NOMO-1 treated with dmso at 0.1 percent for 144 hours (cell line): Measurements from ENCODE around the gene TMEM88.

Source experiments
- DNase-seq: peaks from one replicate; lab custom pipeline; 2025; ENCODE audit not compliant: unreplicated experiment; lab: John Stamatoyannopoulos, UW

The TMEM88 gene

DNA sequence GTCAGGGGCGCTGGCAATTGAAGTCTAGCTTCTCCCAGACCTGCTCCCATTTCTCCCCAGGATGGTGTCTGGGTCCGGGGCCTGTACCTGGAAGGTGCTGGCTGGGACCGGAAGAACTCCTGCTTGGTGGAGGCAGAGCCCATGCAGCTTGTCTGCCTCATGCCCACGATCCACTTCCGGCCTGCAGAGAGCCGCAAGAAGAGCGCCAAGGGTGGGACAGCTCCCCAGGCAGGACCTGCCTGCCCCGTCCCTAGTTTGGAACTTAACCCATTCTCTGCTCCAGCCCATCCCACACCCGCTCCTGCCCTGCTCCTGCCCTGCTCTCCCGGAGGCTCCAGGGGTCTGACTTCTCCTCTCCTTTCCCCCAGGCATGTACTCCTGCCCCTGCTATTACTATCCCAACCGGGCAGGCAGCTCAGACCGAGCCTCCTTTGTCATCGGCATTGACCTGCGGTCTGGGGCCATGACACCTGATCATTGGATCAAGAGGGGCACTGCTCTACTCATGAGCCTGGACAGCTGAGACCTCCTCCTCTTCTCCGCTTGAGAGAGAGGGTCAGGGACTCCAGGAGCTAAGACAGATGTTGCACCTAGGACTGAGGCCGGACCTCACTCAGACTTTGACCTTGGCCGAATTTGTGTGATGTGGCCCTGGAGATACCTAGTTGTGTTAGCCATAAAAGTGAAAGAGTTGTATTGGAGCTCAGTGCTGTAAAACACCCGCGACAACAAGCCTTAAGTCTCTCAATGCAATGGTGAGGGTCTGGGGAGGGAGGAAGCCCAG lies 21.7 kb upstream of the TMEM88 start:
- DNase-seq: no peak

DNA sequence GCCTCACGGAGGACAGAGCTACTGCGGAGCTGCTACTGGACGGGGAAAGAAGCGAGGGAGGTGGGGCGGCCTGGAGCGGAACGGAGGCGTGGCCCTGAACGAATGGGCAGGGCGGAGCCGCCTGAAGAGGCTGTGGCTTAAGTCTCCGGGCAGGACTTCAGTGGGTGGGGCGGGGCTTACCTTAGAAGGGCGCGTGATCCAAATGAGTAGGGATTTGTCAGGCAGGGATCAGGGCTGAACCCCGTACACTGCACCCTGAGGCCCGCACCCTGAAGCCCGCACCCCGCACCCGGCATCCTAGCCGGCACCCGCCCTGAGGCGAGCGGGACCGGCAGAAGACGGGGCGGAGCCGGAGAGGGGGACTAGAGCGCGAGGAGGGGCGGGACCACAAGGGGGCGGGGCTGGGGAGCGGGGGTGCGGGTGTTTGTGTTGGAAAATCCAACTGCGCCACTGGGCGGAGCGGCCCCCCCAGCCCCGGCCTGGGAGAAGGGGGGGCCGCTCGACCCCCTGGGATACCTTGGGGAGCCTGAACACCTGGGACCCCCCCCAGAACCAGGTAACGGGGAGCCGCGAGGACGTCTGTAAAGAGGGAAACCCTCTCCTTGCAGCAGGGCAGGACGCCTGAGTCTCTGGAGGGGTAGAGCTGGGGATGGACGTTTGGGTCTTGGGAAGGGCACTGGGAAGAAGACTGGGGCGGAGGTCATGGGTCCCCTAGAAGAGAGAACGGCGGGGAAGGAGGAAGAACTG lies 20.9 kb upstream of the TMEM88 start, which contains the start of gene KDM6B:
TSS of gene KDM6B (plus strand) at position 423 of the 747 bp plus-strand sequence. CDS start 11,338 bp downstream, outside the sequence.
- peak; percentile 94 for DNase-seq

DNA sequence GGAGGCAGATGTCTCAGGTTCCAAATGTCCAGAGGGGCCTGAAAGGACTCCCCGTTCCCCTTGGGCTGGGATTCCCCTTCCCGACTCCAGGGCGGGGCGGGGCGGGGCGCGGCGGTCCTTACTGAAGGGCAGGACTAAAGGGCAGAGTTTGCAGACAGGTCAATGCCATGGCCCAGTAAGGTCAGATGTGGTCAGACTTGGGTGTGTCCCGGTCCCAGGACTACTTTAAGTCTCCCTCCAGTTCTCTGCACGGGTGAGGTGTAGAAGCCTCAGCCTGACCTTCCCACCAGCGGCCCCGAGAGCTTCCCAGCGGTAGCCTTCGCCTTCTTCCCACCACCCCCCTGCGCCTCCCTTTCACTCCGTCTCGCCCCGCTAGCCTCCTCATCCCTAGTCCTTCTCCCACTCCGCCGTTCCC lies 20.3 kb upstream of the TMEM88 start:
- DNase-seq: no peak

DNA sequence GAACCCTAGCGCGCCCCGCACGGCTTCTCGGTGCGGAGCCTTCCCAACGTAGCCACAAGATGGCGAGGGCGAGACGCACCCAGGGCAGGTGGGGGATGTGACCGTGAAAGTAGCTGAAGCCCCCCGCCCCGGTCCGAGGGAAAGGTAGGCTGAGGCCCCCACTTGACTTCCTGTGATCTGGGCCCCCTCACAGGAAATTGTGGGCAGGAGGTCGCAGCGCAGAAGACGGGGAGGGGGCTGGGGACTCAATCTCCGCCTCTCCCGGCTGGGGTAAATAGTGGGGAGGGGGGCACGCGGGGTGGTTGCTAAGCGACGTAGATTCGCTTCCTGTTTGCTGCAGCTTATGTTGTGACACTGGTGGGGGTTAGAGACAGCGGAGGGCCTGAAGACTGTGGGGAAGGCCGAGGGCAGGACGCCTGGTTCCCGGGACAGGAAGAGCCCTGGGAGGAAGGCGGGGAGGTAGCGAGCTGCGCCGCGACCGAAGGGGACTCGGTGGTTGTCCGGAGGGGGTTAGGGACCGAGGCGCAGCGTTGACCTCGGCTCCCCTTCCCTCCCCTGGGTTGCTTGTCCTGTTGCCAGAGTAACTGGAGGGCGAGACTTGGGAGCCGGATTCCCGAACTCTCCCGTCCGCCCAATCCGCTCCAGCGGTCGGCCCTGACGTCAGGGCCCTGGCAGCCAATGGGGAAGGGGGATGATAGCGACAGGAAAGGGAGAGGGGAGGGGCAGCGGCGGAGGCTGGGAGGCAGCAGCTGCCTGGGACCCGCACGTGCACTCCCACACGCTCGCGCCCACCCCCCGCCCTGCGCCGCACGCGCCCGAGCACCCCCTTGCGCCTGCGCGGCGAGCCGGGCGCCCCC lies 19.7 kb upstream of the TMEM88 start:
- DNase-seq: peak; percentile 87

DNA sequence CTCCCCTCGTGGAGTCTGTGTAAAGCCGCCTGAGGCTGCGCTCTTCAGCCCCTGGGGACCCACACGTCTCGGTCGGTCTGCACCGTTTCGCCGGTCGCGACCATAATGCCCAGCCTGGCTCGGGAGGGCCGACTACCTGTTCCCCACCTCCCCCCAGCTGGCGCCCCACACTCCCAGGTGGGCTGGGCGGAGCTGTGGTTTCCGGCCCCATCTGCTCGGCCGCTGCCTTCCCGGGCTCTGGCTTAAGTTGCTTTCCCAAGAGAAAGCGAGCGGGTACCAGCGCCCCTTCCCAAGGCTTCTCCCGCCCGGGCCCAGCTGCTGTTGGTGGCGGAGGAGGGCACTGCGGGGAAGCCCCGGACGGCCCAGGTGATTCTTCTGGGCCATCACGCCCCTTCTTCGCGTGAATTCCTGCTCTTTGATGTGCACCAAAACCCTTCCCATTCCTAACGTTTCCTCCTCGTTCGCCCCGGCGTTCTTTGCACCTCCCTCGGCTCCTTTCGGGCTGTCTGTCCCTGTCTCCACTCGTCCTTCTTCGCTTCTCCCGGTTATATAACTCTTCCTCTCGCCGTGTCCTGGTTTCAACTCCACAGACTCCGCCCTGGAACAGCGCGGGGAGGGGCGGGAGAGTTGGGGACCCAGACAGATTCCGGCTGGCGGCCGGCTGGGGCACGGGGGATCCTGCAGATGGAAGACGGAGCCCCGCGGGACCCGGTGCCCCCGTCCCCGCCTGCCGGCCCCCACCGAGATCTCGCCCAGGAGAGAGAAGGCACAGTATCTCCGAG lies 18.9 kb upstream of the TMEM88 start:
- no peak for DNase-seq

DNA sequence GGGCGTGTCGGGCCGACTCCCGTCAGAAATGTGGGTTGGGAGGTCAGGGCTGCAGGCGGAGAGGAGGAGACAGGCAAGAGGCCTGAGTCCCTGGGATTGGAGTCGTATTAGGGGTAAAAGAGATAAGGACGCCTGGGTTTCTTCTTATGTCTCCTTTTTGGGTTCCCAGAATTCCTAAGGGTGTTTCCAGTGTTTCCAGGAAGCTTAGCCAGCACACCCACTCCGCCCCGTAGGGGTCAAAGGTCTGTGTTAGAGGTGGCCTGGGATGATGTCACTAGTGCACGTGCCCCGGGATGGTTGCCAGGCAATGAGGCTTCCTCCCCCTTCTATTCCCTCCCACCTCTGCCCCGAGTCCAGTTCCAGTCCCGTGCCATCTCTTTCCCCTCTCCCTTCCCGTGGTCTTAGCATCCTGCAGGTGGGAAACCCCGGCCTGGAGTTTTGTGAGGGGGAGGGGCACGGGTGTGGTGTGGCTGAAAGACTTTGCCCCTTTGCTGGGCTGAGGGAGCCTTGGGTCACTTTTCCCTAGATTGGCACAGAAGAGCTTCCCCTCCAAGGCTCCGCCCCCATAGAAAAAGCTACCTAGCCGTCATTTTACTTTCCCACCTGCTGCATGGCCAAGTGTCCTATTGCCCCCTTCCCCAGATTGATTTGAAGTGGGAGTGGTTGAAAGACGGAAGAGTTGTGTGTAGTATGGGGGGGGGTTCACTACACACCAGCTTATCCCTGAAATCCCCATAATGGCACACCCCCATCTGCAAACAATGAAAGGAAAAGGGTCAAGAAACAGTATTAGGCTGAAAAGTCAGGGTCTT lies 18.1 kb upstream of the TMEM88 start:
- peak; percentile 91 for DNase-seq

DNA sequence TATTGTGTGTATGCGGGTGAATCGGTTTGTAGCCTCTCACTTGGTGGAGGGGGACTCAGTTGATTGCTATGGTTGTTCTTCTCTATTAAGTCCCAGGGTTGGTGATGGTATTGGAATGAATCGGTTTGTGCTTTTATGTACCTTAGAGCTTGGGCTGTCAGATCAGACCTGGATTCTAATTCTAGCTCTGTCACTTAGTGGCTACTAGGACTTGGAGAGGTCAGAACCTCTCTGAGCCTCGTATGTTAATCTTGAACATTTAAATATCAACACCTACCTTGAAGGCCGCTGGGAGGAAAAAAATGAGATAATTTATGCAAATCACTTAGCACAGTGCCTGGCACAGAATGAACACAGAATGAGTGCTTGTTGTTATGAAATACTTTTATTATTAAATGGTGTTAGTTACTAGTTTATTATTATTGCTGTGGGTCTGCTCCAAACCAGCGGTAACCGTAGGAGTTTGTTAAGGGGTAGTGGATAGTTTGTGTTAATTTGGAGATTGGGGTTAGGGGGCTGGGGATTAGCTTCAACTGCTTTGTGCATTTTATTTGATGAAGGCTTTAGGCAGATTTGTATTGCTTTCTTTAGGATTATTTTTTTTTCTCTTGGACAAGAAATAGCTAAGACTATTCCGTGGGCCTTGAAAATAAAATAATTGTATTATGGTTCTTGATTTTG lies 17.3 kb upstream of the TMEM88 start:
- DNase-seq: no peak

DNA sequence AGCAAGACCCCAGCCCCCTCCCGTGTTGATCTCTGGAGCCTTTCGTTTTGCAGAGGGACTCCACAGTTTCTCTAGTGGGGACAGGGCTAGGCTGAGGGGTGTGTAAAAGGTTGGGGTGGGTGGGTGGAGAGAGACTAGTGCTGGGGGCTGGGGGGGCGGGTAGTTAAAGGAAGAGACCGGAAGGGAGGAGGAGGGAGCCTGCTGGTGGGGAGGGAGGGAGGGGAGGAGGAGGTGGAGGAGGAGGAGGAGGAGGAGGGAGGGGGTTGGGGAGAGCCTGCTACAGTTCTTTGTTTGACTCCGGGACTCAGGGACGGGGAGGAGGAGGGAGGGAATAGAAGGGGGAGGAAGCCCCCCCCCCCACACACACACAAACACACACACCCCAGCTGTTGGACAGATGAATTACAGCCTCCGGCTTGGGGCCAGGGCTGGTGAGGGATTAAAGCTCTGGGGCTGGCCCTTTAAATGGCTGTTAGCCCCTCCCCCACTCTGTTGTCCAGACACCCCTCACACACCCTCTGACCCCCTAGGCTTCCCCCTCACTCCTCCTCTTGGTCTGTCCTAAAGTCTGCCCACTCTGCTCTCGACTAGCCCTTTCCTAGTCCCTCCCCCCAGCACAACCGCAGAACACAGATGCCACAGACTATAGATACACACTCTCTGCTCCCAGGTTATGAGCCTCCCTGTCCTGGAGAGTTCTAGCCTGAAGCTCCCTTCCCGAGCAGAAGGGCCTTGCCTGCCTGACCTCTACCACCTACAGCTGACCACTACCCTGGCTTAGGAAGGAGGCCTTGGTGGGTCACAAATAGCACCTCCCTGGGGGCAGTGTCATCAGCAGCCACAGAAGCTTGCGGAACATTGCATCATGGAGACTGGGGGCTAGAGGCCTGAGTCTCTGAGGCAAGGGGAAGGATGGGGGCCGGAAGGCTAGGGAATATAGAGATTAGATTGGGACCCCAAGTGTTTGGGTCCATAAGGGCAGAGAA lies 16.5 kb upstream of the TMEM88 start:
- peak; percentile 76 for DNase-seq

DNA sequence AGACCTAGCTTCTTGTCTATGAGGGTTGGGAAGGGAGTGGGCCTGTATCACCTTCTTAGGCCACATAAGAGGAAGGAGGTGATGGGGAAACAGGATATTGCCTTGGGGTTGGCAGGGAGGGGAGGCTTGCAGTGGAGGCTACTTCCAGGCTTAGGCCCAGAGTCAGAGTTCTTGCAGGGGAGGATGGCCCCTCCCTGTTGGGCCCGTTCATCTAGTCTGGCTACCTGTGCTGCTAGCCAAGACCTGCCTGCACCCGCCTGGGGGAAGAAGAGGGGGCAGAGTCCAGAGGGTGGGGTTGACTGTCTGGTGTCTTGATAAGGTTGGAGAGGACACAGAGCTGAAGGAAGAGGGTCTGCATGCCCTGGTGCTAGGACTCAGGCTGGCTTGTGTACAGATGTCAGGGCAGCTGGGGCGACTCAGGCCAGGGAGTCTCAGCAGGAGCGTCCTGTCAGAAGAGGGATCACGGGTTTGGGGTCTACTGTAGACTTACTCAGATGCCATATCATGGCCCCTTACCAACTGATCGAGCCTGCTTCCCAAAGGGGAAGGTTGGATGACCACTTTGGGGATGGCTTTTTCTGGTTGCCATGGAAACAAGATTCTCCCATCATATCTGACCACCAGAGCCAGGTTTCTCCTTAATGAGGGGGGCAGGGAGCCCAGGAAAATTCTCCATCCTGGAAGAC lies 15.5 kb upstream of the TMEM88 start:
- peak; percentile 76 for DNase-seq

DNA sequence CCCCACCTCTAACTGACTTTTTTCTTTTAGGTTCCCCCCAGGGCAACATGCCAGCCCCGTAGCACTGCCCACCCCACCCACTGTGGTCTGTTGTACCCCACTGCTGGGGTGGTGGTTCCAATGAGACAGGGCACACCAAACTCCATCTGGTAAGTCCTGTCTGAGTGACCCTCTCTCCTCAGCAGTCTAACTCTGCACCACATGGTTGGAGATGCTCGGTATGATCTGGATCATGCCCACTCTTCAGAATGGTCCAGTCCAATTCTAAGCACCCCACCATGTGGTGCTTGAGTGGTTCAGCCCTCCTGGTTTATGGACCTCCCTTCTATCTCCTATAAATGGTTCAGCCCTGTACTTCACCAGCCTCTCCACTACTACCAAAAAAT lies 15.0 kb upstream of the TMEM88 start:
- no peak for DNase-seq

DNA sequence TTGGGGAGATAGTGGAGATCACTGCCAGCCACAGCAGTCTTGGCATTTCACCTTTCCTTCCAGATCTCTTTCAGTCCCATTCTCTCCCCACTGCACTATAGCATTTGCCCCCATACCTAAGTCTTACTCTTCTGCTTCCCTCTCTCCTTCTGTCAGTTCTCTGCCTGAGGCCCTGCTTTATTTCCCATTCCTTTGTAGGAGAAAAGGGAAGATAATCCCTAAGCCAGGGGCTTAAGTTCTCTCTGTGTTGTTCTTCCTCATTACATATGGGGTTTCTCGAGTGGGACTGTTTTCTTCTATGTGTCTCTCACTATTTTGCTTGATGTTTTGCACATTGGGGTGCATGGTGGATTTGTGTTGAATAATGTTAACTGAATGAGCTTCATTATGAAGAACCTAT lies 14.4 kb upstream of the TMEM88 start:
- no peak for DNase-seq

DNA sequence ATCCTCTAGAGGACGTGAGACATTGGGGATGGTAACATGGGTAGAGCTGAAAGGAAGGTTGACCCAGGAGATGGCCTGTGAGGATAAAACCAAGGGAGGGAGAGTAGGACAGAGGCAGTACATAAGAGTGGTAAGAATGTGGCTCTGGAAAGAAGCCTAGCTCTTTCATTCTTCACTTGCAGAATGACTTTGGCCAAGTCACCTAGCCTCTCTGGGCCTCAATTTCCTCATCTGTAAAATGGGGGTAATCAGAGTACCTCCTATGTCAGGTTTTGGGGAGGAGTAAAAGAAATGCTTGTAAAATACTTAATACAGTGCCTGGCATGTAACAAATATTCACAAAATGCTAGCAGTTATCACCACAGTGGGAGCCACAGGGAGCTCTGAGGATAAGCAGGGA lies 14.0 kb upstream of the TMEM88 start:
- DNase-seq: no peak

DNA sequence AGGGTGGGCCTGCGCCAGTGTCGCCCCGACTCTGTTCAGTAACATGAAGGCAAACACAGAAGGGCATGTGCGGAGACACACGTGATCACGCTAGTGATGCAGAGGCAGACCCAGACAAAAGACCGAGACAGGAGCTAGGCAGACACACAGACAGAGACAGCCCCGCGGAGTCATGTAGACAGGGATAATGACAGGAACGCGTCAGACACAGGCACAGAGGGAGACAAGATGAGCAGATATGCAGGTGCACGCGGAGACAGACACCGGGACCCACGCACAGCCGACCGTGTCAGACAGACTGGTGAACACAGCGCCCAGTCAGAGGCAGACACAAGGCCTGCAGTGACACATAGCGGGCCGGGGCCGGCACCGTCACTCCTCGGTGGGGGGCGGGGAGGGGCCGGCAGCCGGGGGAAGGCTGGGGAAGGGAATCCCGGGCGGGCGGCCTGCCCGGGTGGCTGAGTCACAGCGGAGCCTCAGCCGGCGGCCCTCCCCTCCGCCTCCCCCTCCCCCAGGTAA lies 13.4 kb upstream of the TMEM88 start:
- peak; percentile 64 for DNase-seq

DNA sequence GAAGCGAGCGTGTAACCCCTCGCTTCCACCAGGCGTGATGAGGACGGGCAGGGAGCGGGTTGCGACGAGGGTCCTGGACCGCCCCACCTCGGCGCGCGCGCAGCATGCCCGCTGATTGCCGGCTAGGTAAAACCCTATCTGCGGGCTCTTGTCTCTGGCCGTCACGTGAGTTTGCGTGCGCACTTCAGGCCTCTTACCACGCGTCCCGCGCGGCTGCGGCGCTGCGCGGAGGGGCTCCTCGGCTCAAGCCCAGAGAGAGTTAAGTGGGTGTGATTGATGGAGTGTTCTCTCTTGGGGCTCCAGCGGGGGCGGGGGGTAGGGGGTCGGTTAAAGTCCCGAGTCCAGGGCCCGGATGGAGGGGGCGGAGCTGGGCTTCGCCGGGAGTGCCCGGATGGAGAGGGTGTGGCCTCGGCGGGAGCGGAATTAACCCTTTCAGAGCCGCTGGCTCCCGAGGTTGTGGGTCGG lies 12.9 kb upstream of the TMEM88 start:
- DNase-seq: peak; percentile 64

DNA sequence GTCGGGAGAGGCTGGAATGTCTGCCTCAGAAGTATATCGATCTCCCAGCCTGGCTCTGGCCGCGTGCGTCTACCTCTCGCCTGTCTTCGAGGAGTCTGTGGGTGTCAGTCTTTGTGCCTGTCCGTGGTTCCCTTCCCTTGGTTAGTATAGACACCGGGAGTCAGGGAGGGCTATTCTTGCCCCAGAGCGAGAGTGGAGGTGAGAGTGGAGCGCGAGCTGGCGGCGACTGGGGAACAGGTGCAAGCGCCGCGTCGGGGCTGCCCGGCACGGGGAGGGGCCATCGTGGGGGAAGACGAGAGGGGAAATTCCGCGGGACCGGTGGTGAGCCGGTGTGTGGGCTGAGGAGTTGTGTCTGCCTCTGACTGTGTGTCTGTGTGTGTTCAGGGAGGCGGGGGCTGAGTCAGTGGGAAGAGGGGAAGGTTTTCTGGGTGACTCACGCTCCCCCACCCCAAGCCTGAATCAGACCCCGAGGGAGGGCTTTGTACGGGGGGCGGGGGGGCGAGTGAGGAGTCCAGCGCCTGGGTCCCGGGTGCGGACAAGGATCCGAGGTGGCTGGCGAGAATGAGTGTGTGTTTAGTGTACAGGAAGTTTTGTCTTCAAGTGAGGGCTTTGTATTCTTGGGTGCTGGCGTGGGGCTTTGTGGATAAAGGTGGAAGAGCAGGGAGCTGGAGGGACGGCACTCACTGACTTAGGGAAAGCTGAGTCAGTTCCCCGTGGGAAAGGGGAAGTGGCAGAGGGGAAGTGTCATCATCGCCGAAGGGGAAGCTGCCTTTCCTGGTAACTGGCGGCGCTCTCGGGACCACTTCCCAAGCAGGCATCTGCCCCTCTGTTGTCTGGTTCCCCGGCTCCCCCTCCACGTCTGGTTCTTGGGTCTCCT lies 12.2 kb upstream of the TMEM88 start:
- DNase-seq: peak; percentile 43

DNA sequence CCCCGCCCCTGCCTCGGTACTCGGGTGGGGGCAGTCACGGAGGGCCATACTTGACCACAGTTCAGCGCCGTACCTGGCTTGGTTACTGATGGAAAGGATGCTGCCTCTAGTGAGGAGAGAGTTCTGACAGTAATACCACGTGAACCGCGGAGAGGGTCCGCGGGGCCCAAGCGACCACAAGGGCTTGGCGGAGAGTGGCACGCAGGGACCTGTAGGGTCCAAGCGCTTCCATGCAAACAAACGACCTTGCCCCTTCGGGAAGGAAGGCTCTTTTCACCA lies 11.7 kb upstream of the TMEM88 start:
- DNase-seq: no peak
